Astrocyte (in vitro differentiated cells and primary cell): ENCODE data around the gene HMX2.
A peak's percentile ranks its signal among the peaks of the same experiment; 100 is the strongest.

Experiments used
- CTCF ChIP-seq: IDR thresholded peaks from 2 replicates; pipeline ENCODE4 v1.5.1; 2011; ENCODE audit warnings: low read depth, mild to moderate bottlenecking, inconsistent platforms, low read length, moderate library complexity; ENCODE audit not compliant: insufficient read depth
- EZH2 ChIP-seq: IDR thresholded peaks from 2 replicates; pipeline ENCODE4 v1.6.1; 2012; ENCODE audit warnings: mild to moderate bottlenecking, low read length, inconsistent platforms; ENCODE audit not compliant: insufficient read depth

- TF ChIP-seq CTCF (no peak), EZH2 (peak; percentile 80)
Observed at GRCh38 chr10:123134343-123134914, 13.5 kb upstream of the HMX2 start.
